Measurements from ENCODE around the gene HSPA1A. TPM values are rescaled to one million over a fixed set of nuclear protein-coding genes. Genes with fewer than 3 reads are reported as not detected.

HSPA1A gene
- total and polyA plus RNA-seq, 9 of the 15 experiments (the other 6 are each of a cell fraction or from before 2014, with no cell fraction given), result 2.2 to 273 (median 107) TPM

DNA sequence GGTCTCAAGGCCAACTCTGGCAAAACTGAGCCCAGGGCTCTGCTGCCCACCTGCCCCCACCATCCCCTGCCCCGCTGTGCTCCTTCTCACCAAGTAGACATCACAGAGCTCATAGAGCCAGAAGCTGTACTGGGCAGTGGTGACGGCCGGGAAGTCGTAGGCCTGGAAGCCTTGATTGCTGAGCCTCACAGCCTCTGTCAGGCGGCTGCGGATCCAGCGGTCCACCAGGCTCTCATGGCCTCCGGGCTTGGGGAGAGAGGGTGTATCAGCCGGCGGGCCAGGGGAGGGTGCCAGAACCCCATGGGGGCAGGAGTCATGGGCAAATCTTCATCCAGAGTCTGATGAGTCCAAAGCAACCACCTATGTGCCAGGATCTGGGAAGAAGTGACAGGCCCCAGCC lies 35.4 kb upstream of the HSPA1A start:
- H3K27ac ChIP-seq (ENCODE audit: extremely low read depth, low read depth, low read length), result no peak overlapping the region
- intact Hi-C loops (cut with micrococcal nuclease), result loop anchor here (10.0 kb wide), 1 partner anchor 235 kb away; the partner anchor contains the start of genes ATP6V1G2, DDX39B and NFKBIL1
- ATAC-seq, result no peak
- in situ Hi-C loops (cut with MboI), result no loop called here
- no peaks in the 10 kb centered on the region for H4K20me1 ChIP-seq (replicated peaks; ENCODE audit: control insufficient read depth, insufficient read depth, low read length)
- no peak overlapping the region for H3K4me2 ChIP-seq (ENCODE audit: insufficient read depth, low read length)
- POLR2A ChIA-PET, result interaction anchor here (0.6 to 8.8 kb wide), 11 partner anchors 8 to 55 kb away, joined by 3 to 47 read pairs (median 5); partner anchors contain the start of genes DDAH2, HSPA1B, LSM2 and VARS1
- H3K9me1 ChIP-seq (ENCODE audit: control insufficient read depth, insufficient read depth, low read length), result peaks cover 6% of the 10 kb centered on the region
- no TSS peak for BruUV-seq (replicated peaks)
- H3K36me3 ChIP-seq (ENCODE audit: control insufficient read depth, insufficient read depth, low read length), result peaks cover 76% of the 10 kb centered on the region; the same call in 2 of the 3 replicates
- peaks cover 36 to 70% of the 10 kb centered on the region in 2 experiments for H3K4me1 ChIP-seq (replicated peaks in 1 of 2; ENCODE audit: control insufficient read depth in 2 of 2, insufficient read depth in 2 of 2, low read length in 2 of 2)
- H3K4me3 ChIP-seq, result no peak overlapping the region
- H3K9me3 ChIP-seq (replicated peaks; ENCODE audit: control insufficient read depth, insufficient read depth, low read depth, low read length), result no peaks in the 10 kb centered on the region
- no peak overlapping the region for H2AFZ ChIP-seq (ENCODE audit: low read depth, low read length)
- FAIRE-seq, result no peak
- CTCF ChIA-PET (ENCODE audit: low intra/inter-chr PET ratio), result interaction anchor here (0.6 kb wide), 1 partner anchor 17 kb away, joined by 3 read pairs; no protein-coding TSS in a partner anchor
- H3K27me3 ChIP-seq (ENCODE audit: control insufficient read depth in 2 of 2, insufficient read depth in 2 of 2, low read length in 2 of 2), result no peaks in the 10 kb centered on the region
- DNase-seq (ENCODE audit: extremely low read depth in 1 of 4, low spot score in 3 of 4), result no peak
- peak overlapping the region in 1 of 2 experiments; percentile 42; a peak in 1 of 4 replicates for H3K9ac ChIP-seq (ENCODE audit: insufficient read depth in 1 of 2, low read depth in 2 of 2, low read length in 2 of 2)
- 94% methylated on average over 10 of the region's 10 CpGs for WGBS (ENCODE audit: insufficient coverage, low coverage, missing lambda C conversion rate)
- no peaks in the 10 kb centered on the region for H3K79me2 ChIP-seq (ENCODE audit: control insufficient read depth, insufficient read depth, low read length)
- TF ChIP-seq ZNF165 (CRISPR knock-in tag; IDR thresholded peaks at IDR 0.05; ENCODE audit: borderline replicate concordance) (no peak), ZNF76 (CRISPR knock-in tag; IDR thresholded peaks at IDR 0.05; ENCODE audit: borderline replicate concordance) (no peak), RBFOX2 (IDR thresholded peaks at IDR 0.05; ENCODE audit: low read depth, low read length) (peak; percentile 8; the same call in 1 of the 2 replicates), ZNF583 (CRISPR knock-in tag; IDR thresholded peaks at IDR 0.05) (no peak), ATF7 (IDR thresholded peaks at IDR 0.05) (no peak), CC2D1A (IDR thresholded peaks at IDR 0.05) (no peak), SRF (CRISPR knock-in tag; IDR thresholded peaks at IDR 0.05) (no peak), POLR2G (IDR thresholded peaks at IDR 0.05; ENCODE audit: low read depth, low read length) (peak; percentile 56), SMAD3 (CRISPR knock-in tag; conservative IDR thresholded peaks at IDR 0.05) (no peak), RBM22 (IDR thresholded peaks at IDR 0.05; ENCODE audit: low read depth, low read length, poor library complexity, severe bottlenecking) (no peak), ZNF217 (CRISPR knock-in tag; IDR thresholded peaks at IDR 0.05) (no peak), GABPB1 (CRISPR knock-in tag; IDR thresholded peaks at IDR 0.05) (0 out of 2 replicates have a peak, but pooled peaks have one; percentile 35), ETV5 (CRISPR knock-in tag; IDR thresholded peaks at IDR 0.05; ENCODE audit: low read depth) (no peak), CAMTA2 (CRISPR knock-in tag; conservative IDR thresholded peaks at IDR 0.05) (no peak)
- TF ChIP-seq, protein P1, sequence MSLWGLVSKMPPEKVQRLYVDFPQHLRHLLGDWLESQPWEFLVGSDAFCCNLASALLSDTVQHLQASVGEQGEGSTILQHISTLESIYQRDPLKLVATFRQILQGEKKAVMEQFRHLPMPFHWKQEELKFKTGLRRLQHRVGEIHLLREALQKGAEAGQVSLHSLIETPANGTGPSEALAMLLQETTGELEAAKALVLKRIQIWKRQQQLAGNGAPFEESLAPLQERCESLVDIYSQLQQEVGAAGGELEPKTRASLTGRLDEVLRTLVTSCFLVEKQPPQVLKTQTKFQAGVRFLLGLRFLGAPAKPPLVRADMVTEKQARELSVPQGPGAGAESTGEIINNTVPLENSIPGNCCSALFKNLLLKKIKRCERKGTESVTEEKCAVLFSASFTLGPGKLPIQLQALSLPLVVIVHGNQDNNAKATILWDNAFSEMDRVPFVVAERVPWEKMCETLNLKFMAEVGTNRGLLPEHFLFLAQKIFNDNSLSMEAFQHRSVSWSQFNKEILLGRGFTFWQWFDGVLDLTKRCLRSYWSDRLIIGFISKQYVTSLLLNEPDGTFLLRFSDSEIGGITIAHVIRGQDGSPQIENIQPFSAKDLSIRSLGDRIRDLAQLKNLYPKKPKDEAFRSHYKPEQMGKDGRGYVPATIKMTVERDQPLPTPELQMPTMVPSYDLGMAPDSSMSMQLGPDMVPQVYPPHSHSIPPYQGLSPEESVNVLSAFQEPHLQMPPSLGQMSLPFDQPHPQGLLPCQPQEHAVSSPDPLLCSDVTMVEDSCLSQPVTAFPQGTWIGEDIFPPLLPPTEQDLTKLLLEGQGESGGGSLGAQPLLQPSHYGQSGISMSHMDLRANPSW (CRISPR knock-in tag; IDR thresholded peaks at IDR 0.05), result no peak
- TF ChIP-seq, protein P2, sequence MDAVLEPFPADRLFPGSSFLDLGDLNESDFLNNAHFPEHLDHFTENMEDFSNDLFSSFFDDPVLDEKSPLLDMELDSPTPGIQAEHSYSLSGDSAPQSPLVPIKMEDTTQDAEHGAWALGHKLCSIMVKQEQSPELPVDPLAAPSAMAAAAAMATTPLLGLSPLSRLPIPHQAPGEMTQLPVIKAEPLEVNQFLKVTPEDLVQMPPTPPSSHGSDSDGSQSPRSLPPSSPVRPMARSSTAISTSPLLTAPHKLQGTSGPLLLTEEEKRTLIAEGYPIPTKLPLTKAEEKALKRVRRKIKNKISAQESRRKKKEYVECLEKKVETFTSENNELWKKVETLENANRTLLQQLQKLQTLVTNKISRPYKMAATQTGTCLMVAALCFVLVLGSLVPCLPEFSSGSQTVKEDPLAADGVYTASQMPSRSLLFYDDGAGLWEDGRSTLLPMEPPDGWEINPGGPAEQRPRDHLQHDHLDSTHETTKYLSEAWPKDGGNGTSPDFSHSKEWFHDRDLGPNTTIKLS (IDR thresholded peaks at IDR 0.05; ENCODE audit: borderline replicate concordance, low read depth), result no peak
- TF ChIP-seq, protein P3, sequence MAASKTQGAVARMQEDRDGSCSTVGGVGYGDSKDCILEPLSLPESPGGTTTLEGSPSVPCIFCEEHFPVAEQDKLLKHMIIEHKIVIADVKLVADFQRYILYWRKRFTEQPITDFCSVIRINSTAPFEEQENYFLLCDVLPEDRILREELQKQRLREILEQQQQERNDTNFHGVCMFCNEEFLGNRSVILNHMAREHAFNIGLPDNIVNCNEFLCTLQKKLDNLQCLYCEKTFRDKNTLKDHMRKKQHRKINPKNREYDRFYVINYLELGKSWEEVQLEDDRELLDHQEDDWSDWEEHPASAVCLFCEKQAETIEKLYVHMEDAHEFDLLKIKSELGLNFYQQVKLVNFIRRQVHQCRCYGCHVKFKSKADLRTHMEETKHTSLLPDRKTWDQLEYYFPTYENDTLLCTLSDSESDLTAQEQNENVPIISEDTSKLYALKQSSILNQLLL (CRISPR knock-in tag; IDR thresholded peaks at IDR 0.05; ENCODE audit: borderline replicate concordance), result no peak
